HG03565 (cell line): ENCODE data around the gene UNC45B.
"Not testable (repeated sequence)": the region's sequence is repeated elsewhere in the genome, so short reads cannot be mapped to it uniquely, and the experiment has no call there.

ENCODE experiments used
- ATAC-seq: cut with Tn5 transposase; IDR thresholded peaks from one replicate; pipeline ENCODE4 v1.9.1; 2021; ENCODE audit warnings: mild to moderate bottlenecking, moderate library complexity; ENCODE audit not compliant: unreplicated experiment

UNC45B gene, protein sequence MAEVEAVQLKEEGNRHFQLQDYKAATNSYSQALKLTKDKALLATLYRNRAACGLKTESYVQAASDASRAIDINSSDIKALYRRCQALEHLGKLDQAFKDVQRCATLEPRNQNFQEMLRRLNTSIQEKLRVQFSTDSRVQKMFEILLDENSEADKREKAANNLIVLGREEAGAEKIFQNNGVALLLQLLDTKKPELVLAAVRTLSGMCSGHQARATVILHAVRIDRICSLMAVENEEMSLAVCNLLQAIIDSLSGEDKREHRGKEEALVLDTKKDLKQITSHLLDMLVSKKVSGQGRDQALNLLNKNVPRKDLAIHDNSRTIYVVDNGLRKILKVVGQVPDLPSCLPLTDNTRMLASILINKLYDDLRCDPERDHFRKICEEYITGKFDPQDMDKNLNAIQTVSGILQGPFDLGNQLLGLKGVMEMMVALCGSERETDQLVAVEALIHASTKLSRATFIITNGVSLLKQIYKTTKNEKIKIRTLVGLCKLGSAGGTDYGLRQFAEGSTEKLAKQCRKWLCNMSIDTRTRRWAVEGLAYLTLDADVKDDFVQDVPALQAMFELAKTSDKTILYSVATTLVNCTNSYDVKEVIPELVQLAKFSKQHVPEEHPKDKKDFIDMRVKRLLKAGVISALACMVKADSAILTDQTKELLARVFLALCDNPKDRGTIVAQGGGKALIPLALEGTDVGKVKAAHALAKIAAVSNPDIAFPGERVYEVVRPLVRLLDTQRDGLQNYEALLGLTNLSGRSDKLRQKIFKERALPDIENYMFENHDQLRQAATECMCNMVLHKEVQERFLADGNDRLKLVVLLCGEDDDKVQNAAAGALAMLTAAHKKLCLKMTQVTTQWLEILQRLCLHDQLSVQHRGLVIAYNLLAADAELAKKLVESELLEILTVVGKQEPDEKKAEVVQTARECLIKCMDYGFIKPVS

DNA sequence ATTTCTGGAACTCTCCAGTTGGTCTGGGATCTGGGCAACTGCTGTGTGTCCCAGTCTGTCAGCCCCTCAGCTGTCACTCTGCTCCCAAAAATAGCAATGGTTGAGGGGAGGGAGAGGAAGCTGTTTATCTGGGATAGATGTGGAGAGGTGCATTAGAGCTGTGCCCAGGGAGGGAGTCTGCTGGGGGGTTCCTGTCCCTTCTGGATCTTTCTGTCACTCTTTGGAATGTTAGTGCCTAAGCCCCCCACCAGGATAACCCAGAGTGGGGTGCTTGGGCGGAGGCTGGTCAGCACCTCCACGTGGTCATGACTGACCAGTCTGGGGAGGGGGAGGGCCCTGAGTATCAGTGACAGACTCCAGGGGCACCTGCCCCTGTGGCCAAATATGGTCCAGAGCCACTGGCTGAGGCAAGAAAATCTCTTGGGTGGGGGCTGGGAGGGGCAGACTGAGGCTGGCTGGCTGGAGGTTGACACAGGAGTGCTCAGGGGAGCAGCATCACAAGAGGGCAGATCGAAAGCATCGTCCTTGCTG lies at the start of gene UNC45B:
TSS of gene UNC45B (plus strand) at position 443 of the 531 bp plus-strand sequence. CDS start 447 bp downstream, outside the sequence.
- no peak for ATAC-seq

DNA sequence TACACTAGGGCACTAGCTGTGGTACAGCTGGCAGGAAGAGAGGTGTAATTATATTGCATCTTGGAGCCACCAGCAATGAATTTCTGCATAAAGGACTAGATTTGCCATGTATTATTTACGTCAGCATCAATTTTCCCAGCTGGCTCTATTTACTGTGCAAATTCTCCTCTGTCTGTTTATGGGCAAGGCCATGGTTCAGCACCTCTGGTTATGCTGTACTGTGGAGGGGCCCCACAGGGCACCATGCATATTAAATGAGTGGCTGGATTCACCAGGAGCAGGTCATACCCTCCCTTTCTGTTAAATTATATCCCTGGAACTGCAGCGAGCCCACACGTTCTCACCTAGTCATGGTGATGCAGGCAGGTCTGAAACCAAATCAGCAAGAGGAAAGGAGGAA lies 47.7 kb upstream of the UNC45B start:
- no peak for ATAC-seq

DNA sequence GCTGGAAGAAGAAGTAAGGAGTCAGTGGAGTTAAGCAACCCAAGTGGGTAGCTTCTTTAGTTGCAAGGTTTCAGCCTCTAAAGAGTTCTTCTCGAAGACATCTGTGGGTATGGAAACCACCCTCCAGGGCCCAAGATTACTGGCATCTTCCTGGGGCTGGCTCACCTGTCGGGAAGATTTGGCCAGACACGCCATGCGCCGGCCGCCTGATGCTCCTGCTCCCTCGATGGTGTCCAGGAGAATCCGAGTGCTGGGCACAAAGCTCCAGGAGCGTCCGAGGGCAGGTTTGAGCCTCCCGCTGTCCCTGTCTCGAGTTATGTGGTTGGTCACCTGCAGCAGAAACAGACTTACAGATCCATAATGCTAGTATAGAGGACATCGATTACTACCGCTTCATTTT lies 46.6 kb upstream of the UNC45B start:
- no peak for ATAC-seq

DNA sequence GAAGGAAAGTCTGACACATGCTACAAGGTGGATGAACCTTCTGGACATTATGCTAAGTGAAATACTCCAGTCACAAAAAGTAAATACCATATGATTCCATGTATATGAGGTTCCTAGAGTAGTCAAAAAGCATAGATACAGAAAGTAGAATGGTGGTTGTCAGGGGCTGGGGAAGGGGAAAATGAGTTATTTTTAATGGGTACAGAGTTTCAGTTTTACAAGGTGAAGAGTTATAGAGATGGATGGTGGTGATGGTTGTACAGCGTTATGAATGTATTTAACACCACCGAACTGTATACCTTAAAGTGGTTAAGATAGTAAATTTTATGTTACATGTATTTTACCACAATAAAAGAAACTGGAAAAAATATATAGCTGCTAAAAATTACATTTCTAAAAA lies 45.9 kb upstream of the UNC45B start:
- no peak for ATAC-seq

DNA sequence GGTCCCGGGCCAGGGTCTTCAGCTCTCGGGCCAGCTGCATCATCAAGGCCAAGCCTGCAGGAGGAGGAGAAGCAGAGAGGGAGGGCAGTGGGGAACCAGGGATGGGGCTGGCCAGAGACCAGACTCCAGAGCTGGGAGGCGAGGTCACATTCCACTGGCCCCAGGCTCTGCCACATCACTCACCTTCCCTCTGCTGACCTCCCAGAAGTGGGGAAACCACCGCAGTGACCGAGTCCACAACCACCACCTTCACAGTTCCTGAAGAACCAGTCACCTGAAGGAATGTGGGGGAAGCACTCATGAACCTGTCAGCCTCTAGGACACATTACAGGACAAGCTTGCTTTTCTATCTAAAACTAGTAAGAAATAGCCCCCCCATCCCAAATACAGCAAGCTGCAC lies 44.3 kb upstream of the UNC45B start:
- ATAC-seq, result no peak

DNA sequence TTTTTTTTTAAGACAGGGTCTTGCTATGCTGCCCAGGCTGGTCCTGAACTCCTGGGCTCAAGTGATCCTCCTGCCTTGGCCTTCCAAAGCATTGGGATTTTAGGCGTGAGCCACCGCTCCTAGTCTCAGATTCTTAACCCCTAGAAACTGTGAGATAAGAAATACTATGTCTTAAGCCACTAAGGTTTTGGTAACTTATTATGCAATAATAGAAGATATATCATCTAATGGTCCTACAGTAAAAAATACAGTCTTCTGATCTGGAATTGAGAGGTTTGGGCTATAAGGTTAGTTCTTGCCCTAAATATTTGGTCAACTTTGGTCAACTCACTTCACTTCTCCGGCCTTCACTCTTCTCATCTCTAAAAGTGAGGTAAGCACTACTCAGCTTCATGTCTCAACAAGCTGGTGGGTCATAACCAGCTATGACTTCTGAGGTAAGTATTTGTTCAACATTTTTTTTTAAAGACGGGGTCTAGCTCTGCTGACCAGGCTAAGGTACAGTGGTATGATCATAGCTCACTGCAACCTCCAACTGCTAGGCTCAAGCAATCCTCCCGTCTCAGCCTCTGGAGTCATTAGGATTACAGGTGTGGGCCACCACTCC lies 42.7 kb upstream of the UNC45B start:
- ATAC-seq, result no peak

DNA sequence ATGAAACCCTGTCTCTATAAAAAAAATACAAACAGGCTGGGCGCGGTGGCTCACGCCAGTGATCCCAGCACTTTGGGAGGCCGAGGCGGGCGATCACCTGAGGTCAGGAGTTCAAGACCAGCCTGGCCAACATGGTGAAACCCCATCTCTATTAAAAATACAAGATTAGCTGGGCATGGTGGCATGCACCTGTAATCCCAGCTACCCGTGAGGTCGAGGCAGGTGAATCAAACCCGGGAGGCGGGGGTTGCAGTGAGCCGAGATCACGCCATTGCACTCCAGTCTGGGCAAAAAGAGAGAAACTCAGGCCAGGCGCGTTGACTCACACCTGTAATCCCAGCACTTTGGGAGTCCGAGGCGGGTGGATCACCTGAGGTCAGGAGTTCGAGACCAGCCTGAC lies 36.8 kb upstream of the UNC45B start:
- not testable (repeated sequence) for ATAC-seq

DNA sequence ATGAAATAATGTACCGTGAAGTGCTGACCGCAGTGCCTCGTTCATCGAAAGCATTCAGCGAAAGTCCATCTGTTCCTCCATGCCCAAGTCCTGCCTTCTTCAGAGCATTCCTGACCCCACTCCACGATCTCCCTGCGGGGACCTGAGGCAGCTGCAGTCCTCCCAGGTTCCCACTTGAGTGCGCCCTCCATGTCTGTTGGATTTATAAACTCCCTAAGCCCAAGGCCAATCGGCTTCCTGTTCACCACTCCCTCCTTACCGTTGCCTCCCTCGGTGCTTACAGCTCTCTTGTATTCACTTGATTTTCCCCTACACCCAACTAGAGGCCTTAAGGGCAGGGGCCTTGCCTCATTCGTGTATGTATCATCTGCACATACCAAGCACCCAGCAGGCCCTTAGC lies 30.8 kb upstream of the UNC45B start:
- no peak for ATAC-seq

DNA sequence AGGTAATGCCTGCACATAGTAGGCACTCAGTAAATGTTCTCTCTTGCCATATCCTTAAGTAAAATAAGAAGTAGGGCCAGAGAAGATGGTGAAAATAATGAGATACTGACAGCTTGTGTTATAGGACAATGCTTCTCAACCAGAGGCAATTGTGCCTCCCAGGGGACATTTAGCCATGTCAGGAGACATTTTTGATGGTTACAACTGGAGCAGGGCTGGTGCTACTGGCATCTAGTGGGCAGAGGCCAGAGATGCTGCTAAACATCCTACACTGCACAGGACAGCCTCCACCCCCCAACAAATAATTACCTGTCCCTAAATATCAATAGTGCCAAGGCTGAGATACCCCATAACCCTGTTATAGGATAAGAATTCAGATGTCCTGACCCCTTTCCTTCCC lies 29.6 kb upstream of the UNC45B start:
- ATAC-seq, result no peak

DNA sequence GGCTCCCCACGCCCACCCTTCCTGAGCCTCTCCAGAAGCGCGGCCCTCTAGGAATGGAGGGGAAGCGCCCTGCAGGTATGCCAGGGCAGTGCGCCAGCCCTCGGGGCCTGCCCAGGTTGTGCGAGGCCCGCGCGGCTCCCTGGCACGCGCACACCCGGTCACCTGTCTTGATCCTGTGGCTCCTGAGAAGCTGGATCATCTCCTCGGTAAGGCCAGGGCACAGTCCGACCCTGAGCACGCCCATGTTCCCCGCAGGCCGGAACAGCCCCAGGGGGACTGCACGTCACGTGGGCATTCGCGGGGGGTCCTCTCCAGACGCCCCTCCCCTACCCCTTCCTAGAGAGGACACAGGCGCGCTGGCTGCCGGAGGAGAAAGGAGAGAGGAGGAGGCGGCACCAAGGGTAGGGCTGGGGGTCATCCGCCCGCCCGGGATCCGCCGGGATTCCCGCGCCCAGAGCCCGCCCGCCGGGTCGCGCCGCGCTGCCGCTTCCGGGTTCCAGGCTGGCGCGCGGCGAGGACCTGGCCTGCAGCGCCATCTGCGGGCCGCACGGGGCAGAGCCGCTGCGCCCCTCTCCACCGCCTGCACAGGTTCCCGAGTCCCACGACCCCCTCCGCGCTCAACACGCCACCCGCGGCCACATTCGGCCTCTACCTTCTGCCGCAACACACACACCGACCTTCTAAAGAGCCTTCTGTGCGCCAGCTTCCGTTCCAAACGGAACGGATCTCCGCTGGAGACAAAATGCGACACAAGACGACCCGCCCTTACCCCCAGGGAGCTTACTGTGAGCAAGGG lies 28.0 kb upstream of the UNC45B start, which contains the start of gene RAD51D:
TSS of gene RAD51D (minus strand) at position 491 of the 796 bp plus-strand sequence. CDS start at position 244, 247 bp downstream.
- ATAC-seq, result peak; percentile 80

DNA sequence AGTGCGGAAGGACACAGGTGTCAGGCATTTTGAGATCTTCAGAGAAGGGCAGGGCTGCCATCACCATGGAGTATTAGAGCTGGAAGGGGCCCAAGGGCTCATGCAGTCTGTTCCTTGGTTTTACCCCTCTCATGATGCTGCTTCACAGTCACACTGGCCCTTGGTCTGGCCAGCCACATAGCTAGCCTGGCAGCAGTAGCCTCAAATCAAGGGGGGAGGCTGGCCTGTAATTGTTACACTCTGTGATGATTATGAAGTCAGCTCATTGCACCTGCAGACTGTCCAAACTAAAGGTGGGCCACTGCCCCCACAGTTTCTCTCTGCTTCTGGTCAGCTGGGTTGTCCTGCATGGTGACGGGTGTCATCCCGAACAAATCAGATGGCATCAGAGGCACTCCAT lies 26.3 kb upstream of the UNC45B start, which contains the start of gene FNDC8:
TSS of gene FNDC8 (plus strand) at position 301 of the 400 bp plus-strand sequence. CDS start at position 380, 79 bp downstream.
- no peak for ATAC-seq

DNA sequence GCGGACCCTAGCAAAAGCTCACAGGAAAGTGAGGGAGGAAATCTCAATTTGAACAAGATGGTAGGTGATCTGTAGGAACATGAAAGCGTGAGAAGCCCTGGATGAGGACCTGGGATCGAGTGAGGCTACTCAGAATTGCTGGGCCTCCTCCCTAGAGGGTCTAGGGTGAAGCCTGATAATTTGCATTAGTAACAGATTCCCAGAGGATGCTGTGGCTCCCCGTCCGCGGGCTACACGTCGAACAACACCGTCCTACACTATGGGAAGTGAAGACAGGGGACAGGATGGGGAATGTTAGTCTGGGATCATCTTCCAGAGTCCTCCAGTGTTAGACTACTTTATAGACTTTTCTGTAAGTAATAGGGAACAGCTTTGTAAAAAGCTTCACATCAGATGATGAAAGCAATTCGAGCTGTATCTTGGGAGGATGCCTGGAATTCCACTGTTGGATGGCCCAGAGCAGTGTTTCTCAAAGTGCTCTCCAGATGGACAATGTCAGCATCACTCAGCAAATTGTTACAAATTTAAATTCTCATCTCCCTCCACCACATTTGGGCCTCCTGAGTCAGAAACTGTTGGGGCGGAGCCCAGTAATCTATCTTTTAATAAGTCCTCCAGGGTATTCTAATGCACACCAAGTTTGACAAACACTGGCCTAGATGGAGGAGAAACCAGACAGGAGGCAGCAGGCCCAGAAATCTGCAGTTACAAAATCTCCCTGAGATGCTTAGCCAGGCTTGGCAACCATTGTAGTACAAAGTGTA lies 19.7 kb upstream of the UNC45B start:
- ATAC-seq, result no peak

DNA sequence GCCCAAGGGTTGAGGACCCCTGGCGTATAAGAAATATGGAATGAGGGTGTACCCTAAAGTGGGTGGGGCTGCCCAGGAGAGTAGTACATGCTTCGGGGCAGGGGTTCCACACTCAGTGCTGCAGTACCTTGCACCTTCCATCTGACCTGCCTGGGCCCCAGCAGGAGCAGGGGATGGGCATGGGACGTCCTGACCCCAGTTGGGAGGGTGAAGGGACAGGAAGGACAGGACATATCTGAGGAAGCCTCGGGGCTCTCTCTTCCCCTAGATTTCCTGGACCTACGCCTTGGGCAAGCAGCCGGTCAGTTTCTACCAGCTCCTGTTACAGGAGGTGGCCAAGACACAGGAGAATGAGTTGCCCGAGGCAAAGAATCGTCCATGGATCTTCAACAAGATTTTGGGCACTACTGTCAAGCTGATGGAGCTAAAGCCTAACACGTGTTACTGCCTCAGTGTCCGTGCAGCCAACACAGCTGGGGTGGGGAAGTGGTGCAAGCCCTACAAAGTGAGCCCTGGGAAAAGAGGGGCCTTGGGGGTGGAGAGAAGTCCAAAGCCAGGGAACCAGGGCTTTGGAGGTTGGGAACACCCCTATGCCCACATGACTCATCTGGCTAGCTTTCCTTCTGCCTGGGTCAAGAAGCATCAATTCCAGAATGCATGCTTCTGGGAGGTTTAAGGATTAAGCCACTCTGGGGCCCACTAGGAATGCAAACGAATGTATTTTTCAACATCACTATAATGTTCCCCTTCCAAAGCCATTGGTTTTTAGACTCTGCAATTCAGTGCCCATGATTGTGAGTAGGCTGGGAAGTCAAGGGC lies 18.3 kb upstream of the UNC45B start:
- no peak for ATAC-seq

DNA sequence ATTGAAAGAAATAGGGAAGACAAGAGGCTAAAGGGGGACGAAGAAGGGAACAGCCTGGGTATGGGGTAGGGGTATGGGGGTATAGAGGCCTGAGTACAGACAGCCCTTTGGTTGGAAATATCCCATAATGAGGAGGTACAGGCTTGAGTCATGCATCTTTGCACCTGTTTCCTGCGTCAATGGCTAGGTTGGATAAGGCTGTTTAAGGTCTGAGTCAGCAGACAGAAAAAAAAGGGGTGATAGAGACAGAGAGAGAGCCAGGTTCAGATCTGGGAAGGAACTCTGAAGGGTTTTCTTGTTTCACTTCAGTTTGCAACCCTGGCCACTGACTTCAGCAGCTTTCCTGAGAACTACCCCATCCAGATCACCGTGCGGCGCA lies 17.7 kb upstream of the UNC45B start:
- ATAC-seq, result no peak

DNA sequence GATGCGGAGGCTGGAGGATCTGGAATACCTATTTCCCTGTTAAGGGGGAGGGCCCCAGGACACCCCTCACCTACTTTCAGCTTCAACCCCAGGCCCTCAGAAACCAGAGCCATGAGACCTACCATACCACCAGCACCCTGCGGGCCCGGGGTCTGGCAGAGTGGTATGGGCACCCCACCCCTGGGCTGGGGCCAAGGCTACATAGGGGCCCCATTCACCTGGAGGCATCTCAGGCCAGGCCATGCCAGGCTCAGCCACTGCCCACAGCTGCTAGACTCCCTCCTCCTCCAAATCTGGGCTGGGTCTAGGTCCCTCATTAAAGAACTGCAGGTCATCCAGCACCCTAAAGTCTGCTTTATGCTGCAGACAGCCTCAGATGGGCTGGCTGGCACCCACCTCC lies 17.2 kb upstream of the UNC45B start:
- ATAC-seq, result no peak

DNA sequence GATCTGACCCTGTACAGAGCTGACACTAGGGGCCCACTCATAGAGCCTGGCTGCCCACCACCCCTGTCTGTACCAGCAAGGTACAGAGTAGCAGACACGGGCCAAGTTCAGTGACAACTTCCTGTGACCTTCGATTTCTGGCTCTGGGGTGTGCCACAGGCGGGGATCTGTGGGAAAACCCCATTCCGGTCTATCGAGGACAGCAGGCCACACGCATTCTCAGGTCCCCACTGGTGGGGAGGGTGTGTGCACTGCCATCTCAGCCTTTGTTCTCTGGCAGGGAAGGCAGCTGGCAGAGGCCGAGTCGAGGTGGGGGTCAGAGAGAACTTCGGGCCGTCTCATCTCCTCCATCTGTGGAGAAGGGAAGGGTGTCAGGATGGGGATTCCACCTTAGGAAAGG lies 15.5 kb upstream of the UNC45B start:
- no peak for ATAC-seq

DNA sequence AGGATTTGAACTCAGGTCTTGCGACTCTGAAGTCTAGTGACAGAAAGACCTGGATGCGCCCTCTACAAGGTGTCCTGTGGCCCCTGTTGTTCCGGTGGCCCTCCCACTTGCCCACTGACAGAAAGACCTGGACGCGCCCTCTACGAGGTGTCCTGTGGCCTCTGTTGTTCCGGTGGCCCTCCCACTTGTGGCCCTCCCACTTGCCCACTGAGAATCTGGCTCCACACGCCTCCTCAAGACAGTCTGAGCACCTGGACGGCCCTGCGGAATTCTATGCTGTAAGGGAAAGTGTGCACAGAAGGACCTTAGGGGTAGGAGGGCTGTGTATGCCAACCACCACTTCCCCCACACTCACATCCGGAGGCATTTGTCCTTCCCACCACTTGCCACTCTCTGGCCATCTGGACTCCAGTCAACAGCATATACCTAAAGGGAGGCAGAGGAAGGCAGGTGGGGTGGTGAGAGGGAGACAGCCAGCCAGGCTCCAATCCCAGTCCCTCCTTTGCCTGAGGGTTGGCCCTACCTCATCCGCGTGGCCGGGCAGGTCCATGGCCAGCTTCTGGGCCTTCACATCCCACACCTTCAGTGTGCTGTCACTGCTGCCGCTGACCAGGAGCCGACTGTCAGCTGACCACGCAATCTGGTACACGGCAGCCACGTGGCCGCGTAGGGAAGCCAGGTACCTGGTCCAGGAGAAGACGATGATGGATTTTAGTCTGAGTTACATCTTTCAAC lies 14.6 kb upstream of the UNC45B start:
- no peak for ATAC-seq

DNA sequence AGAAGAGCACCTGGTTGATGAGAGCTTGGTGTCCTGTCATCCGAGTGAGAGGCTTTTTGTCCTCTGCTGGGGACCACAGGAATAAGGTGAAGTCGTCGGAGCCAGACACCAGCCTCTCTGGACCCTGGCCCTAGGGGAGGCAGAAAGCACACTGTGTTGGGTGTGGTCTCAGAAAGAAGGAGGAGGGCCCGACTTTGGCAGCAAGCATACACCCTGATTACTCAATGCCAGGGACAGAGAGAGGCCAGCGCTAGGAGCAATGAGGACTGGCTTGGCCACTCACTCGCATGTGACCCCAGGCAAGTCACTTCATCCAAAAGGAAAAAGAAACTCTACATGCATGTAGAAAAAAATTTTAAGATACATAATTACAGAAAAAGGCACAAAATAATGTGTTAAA lies 12.3 kb upstream of the UNC45B start:
- ATAC-seq, result no peak
